CD4-positive, alpha-beta T cell treated with Interleukin-21 for 1 hour (primary cell): ENCODE results near the gene RIN3.
A peak's percentile ranks its signal among the peaks of the same experiment; 100 is the strongest.

Experiments used
- DNase-seq: peaks from one replicate; pipeline ENCODE4 v3.0.0-alpha.2; 2020

RIN3 gene

DNA sequence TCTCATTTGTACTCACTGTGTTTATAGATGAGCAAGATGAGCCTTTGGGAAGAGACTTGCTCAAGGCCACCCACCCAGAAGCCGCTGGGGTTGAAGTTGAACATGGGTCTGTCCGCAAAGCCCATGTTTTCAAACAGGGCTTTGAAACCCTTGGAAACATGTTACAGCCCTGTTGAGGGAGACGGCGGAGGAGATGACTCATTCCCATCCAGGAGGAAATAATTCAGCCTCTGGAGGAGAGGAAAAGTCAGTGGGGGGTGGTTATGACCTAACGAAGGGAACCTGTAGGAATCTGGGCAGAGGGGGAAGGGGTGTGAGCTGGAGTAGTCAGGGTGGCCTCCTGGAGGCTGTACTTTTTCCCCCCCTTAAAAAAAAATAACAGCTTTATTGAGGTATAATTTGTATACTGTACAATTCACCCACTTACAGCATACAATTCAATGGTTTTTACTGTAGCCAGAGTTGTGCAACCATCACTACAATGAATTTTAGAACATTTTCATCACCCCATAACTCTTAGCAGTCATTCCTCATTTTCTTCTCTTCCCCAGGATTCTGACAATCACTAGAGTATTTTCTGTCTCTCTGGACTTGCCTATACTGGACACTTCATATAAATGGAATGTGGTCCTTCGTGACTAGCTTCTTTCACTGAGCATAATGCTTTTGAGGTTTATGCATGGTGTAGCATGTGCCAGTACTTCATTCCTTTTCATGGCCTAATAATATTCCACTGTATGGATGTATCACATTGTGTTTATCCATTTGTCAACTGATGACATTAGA, 1.9 kb upstream of the RIN3 start:
- no peak for DNase-seq

DNA sequence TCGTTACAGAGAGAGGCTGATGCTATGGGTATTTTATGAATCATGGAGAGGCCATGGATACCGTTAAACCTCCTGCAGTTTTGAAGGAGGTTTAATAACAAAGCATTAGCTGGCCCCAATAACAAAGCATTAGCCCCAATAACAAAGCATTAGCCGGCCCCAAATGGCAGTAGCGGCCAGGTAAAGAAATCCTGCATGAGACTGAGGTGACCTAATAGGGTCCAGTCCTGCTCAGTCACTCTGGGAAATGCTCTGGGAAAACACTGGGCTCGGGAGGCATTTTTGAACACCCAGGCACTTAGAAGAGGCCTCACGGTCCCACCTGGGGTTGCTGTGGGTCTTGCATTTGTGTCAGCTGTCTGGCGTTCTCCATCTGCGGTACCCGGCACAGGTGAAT, 776 bp upstream of the RIN3 start:
- DNase-seq = no peak

- no peak for DNase-seq
Measured at GRCh38 chr14:92513966-92514843, 624 bp downstream of the RIN3 start.

DNA sequence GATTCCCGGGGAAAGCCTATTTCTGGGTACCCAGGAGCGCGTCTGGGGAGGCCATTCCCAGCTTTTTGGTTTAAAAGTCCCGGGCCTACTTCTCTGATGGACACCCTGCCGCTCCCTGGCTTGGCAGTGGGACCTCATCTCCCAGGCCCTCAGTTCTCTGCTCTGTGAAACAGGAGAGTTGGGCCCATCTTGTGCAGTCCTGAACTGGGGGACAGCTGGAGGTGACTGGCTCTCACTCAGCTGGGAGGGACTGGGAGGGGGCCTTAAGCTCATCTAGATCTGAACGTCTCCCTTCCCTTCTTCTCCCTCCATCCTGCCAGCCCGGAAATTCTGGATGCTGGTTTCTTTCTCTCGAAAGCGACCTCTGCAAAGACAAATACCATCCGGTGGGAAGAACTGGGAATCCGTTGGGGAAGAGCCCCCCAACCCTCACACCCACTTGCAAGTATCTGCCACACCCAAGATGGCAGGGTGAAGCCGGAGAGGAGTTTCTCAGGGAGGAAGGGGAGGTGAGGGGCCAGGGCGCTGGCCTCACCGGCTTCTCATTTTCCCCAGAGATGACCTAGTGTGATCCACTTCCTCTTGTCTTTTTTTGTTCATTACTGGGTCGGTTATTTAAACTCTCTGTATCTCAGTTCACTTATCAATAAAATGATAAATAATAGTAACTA, 1.4 kb downstream of the RIN3 start:
- no peak for DNase-seq

DNA sequence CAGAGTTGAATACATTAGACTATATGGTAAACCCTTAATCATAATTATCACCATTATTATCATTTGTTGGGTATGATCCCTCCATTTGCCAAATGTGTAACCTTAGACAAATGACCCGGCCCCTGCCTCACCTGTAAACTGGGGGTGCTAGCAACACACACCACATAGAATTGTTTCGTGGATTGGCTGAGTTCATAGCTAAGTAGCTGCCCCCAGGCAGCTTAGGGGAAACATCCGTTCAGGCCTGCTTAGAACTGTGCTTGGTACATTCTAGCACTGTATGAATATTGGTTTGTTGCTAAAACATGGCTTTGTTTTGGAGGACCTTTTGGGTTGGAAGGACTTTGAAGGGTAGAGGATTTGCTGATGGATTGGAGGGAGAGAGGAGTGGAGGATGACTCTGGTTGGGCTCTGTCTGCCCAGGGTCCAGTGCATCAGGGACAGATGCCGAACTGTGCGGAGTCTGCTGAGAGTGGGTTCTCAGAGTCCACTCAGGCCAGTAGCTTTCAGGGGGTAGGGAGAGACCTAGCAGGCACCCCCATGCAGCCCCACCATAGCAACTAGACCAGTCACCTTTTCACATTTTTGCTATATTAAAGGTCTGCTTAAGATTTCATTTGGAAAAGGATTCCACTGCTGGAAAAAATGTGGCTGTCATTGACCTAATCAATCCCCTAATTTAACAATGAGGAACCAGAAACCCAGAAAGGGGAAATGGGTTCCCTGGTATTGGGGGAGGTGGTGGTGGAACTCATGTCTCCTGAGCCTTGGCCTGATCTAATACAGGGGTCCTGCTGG, 2.2 kb downstream of the RIN3 start:
- DNase-seq = no peak

DNA sequence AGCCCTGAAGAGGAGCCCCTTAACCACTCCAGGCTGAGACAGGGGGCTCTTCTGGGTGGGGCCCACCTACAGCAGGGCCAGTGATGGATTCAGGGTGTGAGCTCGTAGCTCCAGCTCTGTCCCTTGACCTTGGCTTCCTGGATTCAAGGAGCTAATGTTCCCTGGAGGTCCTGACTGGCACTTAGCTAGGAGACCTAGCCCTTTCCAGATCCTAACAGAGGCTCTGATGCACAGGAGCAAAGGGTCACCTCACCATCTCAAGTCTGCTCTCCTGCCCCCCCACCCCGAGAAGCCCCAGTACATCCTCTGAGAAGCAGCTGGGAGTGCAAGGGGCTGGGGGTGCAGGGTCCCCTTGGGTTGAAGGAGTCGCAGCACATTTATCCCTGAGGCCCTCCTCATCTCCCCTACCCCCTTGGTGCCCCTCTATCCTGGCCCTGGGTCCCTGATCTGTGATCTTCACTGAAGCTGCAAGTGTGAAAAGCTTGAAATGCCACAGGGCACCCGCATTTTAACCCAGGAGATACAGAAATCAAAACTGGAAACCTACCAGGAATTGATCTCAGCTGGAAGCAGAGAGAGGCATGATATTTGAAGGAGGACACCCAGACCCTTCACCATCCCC, 2.9 kb downstream of the RIN3 start:
- no peak for DNase-seq

DNA sequence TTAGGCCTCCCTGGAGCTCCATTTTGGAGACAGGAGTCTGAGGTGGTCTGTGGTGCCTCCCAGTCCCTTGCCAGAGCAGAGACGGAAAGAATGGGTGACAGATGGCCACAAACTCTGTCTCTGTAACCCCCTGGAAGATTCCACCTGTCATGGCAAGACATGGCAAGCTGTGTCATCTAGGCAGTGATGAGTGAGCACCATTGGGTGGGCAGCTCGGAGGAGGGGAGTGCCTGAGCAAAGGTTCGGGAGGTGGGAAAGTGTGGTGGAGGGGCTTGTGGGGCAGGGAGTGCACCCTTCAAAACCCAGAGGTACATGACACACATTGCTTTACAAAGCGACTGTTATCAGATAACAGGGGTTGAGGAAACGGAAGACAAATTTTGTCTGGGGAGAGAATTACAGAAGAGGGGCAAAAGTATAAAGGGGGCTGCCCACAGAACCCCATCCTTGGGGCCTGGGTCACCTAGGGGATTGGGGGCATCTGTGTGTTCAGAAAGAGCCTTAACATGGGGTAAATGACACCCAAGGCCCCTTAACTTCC, 3.5 kb downstream of the RIN3 start:
- no peak for DNase-seq

- DNase-seq = no peak
Measured at GRCh38 chr14:92517761-92518160, 4.2 kb downstream of the RIN3 start.

GRCh38 chr14:92519246-92520101, 5.9 kb downstream of the RIN3 start:
- DNase-seq = no peak

- peak; percentile 29 for DNase-seq
Measured at GRCh38 chr14:92520102-92521057, 6.8 kb downstream of the RIN3 start.

- no peak for DNase-seq
Measured at GRCh38 chr14:92521058-92521415, 7.5 kb downstream of the RIN3 start.

DNA sequence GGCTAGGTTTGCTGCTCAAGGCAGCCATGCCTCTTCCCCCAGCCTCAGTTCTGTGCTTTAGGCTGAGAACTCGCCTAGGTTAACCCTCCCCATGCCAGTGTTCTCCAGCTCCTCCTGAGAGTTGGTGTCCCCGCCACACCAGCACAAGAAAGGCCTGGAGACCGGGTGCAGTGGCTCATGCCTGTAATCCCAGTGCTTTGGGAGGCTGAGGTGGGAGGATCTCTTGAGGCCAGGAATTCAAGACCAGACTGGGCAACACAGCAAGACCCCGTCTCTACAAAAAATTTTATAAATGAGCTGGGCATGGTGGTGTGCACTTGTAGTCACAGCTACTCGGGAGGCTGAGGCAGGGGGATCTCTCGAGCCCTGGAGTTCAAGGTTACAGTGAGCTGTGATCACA, 10.2 kb downstream of the RIN3 start:
- no peak for DNase-seq

DNA sequence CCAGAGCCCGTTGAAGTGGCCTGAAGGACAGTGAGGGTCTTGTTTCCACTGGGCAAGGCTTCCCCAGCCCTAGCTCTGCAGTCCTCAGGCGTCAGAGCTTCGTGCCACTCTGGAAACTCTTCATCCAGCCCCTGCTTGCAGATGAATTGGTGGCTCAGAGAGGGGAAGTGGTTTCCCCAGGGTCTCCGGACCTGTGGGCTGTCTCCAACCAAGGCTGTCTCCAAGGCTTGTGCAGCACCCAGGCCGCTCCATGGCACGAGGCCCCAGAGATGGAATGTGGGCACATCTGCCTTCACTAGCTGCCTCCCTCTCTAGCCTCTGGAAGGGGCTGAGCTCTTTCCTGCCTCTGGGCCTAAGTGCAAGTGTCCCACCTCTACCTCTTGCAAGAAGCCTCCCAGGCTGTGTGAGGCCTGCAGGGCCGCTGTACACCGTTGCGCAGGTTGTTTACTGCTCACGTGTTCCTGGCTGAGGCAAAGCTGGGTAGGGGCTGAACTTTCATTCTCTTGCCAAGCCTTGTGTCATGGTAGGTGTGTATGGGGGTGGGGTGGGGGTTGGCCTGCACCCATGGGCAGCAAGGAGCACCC, 11.1 kb downstream of the RIN3 start:
- DNase-seq = no peak

- DNase-seq = no peak
Measured at GRCh38 chr14:92525322-92526095, 11.9 kb downstream of the RIN3 start.

DNA sequence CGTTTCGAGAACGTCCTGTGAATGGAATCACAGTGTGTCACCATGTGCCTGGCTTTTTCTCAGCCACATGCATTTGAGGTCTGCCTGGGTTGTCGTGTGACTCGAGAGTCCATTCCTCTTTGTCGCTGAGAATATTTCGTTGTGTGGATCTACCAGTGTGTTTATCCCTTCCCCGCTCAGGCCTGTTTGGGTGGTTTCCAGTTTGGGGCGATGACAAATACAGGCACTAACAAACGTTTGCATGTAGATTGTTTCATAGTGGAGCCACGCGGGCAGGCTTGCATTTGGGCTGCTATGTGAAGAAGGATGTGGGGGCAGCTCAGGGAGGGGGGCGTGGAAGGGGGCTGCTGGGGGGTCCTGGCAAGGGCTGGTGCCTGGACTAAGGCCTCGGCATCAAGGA, 14.1 kb downstream of the RIN3 start:
- no peak for DNase-seq

GRCh38 chr14:92528486-92529100, 15.0 kb downstream of the RIN3 start:
- no peak for DNase-seq

DNA sequence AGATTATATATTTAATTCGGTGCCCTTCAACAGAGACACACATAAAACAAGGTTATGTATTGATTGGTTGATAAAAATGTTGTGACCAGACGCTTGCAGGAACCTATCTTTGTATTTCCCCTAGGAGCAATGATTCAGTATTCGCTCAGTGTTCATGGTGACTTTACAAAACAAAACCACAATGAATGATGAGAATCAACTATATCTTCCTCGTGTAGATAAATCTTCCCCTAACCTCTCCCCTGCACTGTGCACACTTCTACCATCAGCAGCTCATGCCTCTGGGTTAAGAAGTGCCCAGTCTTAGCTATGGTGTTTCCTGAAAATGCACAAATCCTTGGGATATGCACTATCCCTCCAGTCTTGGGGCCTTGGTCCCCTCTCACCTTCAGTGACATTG, 16.3 kb downstream of the RIN3 start:
- no peak for DNase-seq
